ENCODE measurements around the gene CLCNKA.
A peak's percentile ranks its signal among the peaks of the same experiment; 100 is the strongest.
"Not testable (repeated sequence)": the region's sequence is repeated elsewhere in the genome, so short reads cannot be mapped to it uniquely, and the experiment has no call there.

The CLCNKA gene

GRCh38 chr1:16042096-16042495, 20.3 kb downstream of the CLCNKA start:
- no peak for DNase-seq (ENCODE audit: low read depth in 2 of 2)

GRCh38 chr1:16042654-16043053, 20.8 kb downstream of the CLCNKA start:
- DNase-seq (ENCODE audit: low read depth in 2 of 2): not testable (repeated sequence)

- no peak for DNase-seq (ENCODE audit: low read depth in 2 of 2)
These were observed 21.7 kb downstream of the CLCNKA start, which contains the start of gene CLCNKB for GRCh38 chr1:16043521-16043920. CLCNKB (plus strand) TSS chr1:16043782; CDS start chr1:16044493, 711 bp downstream.

GRCh38 chr1:16043950-16044349, 22.1 kb downstream of the CLCNKA start:
- DNase-seq (ENCODE audit: low read depth in 2 of 2): no peak

- no peak for DNase-seq (ENCODE audit: low read depth in 2 of 2)
These were observed 25.0 kb downstream of the CLCNKA start for GRCh38 chr1:16046842-16047241.

GRCh38 chr1:16047791-16048475, 26.1 kb downstream of the CLCNKA start:
- DNase-seq (ENCODE audit: low read depth in 2 of 2): no peak

- peak in 1 of 2 donors; percentile 21 for DNase-seq (ENCODE audit: low read depth in 2 of 2)
These were observed 26.8 kb downstream of the CLCNKA start for GRCh38 chr1:16048573-16049189.

- DNase-seq (ENCODE audit: low read depth in 2 of 2): no peak
These were observed 28.5 kb downstream of the CLCNKA start for GRCh38 chr1:16050328-16050727.

- no peak for DNase-seq (ENCODE audit: low read depth in 2 of 2)
These were observed 29.2 kb downstream of the CLCNKA start for GRCh38 chr1:16051039-16051438.

GRCh38 chr1:16051949-16052348, 30.1 kb downstream of the CLCNKA start:
- DNase-seq (ENCODE audit: low read depth in 2 of 2): not testable (repeated sequence)

- DNase-seq (ENCODE audit: low read depth in 2 of 2): no peak
These were observed 32.1 kb downstream of the CLCNKA start for GRCh38 chr1:16053781-16054502.

GRCh38 chr1:16054598-16055540, 33.0 kb downstream of the CLCNKA start:
- no peak for DNase-seq (ENCODE audit: low read depth in 2 of 2)

GRCh38 chr1:16055613-16056520, 34.0 kb downstream of the CLCNKA start:
- DNase-seq (ENCODE audit: low read depth in 2 of 2): peak; percentile 37 to 83

- DNase-seq (ENCODE audit: low read depth in 2 of 2): not testable (repeated sequence)
These were observed 34.7 kb downstream of the CLCNKA start for GRCh38 chr1:16056521-16056912.

- DNase-seq (ENCODE audit: low read depth in 2 of 2): not testable (repeated sequence)
These were observed 35.6 kb downstream of the CLCNKA start for GRCh38 chr1:16057314-16057915.

- not testable (repeated sequence) for DNase-seq (ENCODE audit: low read depth in 2 of 2)
These were observed 36.7 kb downstream of the CLCNKA start for GRCh38 chr1:16058394-16059120.

GRCh38 chr1:16061266-16061665, 39.4 kb downstream of the CLCNKA start:
- no peak for DNase-seq (ENCODE audit: low read depth in 2 of 2)

- DNase-seq (ENCODE audit: low read depth in 2 of 2): not testable (repeated sequence)
These were observed 40.3 kb downstream of the CLCNKA start for GRCh38 chr1:16061989-16062686.

GRCh38 chr1:16062687-16063075, 40.8 kb downstream of the CLCNKA start:
- not testable (repeated sequence) for DNase-seq (ENCODE audit: low read depth in 2 of 2)

Measured in stimulated activated CD4-positive, alpha-beta T cell treated with anti-CD3 and anti-CD28 coated beads, Interleukin-1b, Interleukin-23, amount 100 ng/mL, for 1 hour (primary cell).